PFSK-1 (cell line): ENCODE results near the gene SLC19A1.

Experiments used
- FOXP2 ChIP-seq: optimal IDR thresholded peaks from 2 replicates; pipeline ENCODE3; 2011; ENCODE audit warnings: borderline replicate concordance, control low read depth, inconsistent platforms; ENCODE audit not compliant: insufficient read depth; ENCODE audit errors: extremely low read length, extremely low read depth
- POLR2AphosphoS5 ChIP-seq: IDR thresholded peaks from 2 replicates; pipeline ENCODE4 v1.6.1; 2012; ENCODE audit warnings: low read depth, mild to moderate bottlenecking, control low read depth, low read length, moderate library complexity
- SIN3A ChIP-seq: IDR thresholded peaks from 2 replicates; pipeline ENCODE4 v1.6.1; 2012; ENCODE audit warnings: mild to moderate bottlenecking, low read length, moderate library complexity, borderline replicate concordance; ENCODE audit not compliant: insufficient read depth
- TAF1 ChIP-seq: IDR thresholded peaks from 2 replicates; pipeline ENCODE4 v1.6.1; 2012; ENCODE audit warnings: low read length, control low read depth, borderline replicate concordance; ENCODE audit not compliant: insufficient read depth
- TF ChIP-seq, protein P1 (sequence below), 2 experiments: IDR thresholded peaks; 2 replicates each; pipeline versions ENCODE4 v1.6.1 to v1.8.0; 2011 to 2012; ENCODE audit warnings: low read depth in 2 of 2, low read length in 2 of 2, control low read depth in 1 of 2, inconsistent platforms in 1 of 2, mild to moderate bottlenecking in 1 of 2, moderate library complexity in 1 of 2; ENCODE audit not compliant: insufficient read depth in 1 of 2

Gene SLC19A1

DNA sequence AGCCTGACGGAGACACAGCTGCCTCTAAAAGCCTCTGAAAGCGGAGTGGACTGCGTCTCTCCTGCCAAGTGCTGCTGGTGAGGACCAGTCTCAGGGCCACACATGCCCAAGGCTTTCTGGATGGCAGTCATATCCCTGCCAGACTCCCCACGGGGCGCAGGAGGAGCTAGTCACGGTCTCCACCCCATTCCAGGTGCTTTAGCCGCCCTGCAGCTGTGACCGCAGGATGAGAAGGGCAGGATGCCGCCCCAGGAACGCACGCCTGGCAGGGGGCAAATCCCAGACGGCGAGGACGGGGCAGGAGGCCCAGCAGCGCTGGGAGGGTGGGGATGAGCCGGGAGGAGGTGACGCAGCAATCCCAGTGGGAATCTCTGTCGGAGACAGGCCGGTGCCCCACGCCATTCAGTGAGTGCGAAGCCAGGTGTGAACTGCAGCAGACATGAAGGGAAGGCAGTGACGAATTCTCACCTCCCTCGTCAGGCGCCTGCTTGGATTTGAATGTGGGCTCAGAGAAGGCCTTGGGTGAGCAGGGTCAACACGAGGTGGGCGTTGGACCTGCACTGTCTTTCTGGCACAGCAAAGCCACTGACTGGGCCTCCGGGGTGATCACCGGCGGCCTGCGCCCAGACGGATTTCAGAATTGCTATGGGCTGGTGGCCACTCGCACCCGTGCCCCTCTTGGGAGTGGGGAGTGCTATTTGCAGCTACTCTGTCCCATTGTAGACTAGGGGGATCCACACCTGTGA, 38.5 kb upstream of the SLC19A1 start:
- TF ChIP-seq SIN3A (no peak), FOXP2 (no peak), TAF1 (no peak), POLR2AphosphoS5 (no peak)
- TF ChIP-seq, protein P1, sequence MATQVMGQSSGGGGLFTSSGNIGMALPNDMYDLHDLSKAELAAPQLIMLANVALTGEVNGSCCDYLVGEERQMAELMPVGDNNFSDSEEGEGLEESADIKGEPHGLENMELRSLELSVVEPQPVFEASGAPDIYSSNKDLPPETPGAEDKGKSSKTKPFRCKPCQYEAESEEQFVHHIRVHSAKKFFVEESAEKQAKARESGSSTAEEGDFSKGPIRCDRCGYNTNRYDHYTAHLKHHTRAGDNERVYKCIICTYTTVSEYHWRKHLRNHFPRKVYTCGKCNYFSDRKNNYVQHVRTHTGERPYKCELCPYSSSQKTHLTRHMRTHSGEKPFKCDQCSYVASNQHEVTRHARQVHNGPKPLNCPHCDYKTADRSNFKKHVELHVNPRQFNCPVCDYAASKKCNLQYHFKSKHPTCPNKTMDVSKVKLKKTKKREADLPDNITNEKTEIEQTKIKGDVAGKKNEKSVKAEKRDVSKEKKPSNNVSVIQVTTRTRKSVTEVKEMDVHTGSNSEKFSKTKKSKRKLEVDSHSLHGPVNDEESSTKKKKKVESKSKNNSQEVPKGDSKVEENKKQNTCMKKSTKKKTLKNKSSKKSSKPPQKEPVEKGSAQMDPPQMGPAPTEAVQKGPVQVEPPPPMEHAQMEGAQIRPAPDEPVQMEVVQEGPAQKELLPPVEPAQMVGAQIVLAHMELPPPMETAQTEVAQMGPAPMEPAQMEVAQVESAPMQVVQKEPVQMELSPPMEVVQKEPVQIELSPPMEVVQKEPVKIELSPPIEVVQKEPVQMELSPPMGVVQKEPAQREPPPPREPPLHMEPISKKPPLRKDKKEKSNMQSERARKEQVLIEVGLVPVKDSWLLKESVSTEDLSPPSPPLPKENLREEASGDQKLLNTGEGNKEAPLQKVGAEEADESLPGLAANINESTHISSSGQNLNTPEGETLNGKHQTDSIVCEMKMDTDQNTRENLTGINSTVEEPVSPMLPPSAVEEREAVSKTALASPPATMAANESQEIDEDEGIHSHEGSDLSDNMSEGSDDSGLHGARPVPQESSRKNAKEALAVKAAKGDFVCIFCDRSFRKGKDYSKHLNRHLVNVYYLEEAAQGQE (IDR thresholded peaks at IDR 0.05; ENCODE audit: insufficient read depth in 1 of 2, low read depth in 2 of 2, low read length in 2 of 2) = no peak

DNA sequence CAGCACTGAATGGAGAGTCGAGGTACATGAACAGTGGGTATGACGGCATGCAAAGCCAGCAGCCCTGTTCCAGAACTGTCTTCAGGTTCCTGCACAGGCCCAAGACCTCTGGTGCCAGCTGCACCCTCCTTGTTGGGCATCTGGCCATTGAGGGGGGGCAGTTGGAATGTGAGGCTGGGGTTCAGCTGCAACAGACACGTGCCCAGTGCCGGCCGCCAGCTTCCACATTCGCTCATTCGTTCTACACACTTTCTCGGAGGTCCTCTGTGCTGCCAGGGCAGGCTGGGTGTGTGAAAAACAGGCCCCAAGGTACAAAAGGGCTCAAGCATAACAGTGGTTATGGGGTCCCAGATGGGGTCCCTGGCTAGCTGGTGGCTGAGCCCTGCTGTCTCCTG, 37.9 kb upstream of the SLC19A1 start:
- TF ChIP-seq TAF1 = no peak
- no peak for TF ChIP-seq SIN3A
- TF ChIP-seq, protein P1 (IDR thresholded peaks at IDR 0.05; ENCODE audit: insufficient read depth in 1 of 2, low read depth in 2 of 2, low read length in 2 of 2) = no peak
- TF ChIP-seq POLR2AphosphoS5 = no peak
- no peak for TF ChIP-seq FOXP2

DNA sequence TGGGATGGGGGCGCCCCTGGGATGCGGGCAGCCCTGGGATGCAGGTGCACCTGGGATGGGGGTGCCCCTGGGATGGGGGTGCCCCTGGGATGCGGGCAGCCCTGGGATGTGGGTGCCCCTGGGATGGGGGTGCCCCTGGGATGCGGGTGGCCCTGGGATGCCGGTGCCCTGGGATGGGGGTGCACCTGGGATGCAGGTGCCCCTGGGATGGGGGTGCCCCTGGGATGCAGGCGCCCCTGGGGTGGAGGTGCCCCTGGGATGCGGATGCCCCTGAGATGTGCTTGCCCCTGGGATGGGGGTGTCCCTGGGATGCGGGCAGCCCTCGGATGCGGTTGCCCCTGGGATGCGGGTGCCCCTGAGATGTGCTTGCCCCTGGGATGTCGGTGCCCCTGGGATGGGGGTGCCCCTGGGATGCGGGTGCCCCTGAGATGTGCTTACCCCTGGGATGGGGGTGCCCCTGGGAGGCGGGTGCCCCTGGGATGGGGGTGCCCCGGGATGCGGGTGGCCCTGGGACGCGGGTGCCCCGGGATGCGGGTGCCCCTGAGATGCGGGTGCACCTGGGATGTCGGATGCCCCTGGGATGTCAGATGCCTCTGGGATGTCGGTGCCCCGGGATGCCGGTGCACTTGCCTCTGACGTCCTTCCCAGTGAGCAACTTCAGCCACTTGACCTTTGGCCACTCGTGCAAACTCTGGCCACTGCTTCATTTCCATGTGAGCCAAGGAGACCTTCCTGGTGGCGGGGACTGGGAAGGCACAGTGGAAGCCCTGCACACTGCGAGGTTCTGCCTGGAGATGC, 37.3 kb upstream of the SLC19A1 start:
- no peak for TF ChIP-seq SIN3A
- TF ChIP-seq, protein P1 (IDR thresholded peaks at IDR 0.05; ENCODE audit: insufficient read depth in 1 of 2, low read depth in 2 of 2, low read length in 2 of 2) = no peak
- TF ChIP-seq POLR2AphosphoS5 = no peak
- no peak for TF ChIP-seq FOXP2
- no peak for TF ChIP-seq TAF1

DNA sequence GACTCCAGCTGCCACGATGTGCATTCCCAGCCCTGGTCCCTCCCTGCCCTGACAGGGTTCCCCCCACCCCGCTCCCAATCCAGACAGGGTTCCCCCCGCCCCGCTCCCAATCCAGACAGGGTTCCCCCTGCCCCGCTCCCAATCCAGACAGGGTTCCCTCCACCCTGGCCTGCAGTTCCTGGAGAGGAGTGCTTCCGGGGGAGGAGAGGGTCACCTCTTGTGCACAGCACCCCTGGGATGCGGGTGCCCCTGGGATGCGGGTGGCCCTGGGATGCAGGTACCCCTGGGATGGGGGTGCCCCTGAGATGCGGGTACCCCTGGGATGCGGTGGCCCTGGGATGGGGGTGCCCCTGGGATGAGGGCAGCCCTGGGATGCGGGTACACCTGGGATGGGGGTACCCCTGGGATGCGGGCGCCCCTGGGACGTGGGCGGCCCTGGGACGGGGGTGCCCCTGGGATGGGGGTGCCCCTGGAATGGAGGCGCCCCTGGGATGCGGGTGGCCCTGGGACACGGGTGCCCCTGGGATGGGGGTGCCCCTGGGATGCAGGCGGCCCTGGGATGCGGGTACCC, 36.7 kb upstream of the SLC19A1 start:
- TF ChIP-seq POLR2AphosphoS5 = no peak
- TF ChIP-seq, protein P1 (IDR thresholded peaks at IDR 0.05; ENCODE audit: insufficient read depth in 1 of 2, low read depth in 2 of 2, low read length in 2 of 2) = no peak
- no peak for TF ChIP-seq SIN3A
- TF ChIP-seq FOXP2 = no peak
- TF ChIP-seq TAF1 = no peak
